ENCODE measurements around the gene NME3. TPM values are rescaled to one million over a fixed set of nuclear protein-coding genes. Genes with fewer than 3 reads are reported as not detected.
"Not testable (repeated sequence)": the region's sequence is repeated elsewhere in the genome, so short reads cannot be mapped to it uniquely, and the experiment has no call there.

NME3 gene
- total RNA-seq, 1 donor from 2014 or later = 49.5 TPM

DNA sequence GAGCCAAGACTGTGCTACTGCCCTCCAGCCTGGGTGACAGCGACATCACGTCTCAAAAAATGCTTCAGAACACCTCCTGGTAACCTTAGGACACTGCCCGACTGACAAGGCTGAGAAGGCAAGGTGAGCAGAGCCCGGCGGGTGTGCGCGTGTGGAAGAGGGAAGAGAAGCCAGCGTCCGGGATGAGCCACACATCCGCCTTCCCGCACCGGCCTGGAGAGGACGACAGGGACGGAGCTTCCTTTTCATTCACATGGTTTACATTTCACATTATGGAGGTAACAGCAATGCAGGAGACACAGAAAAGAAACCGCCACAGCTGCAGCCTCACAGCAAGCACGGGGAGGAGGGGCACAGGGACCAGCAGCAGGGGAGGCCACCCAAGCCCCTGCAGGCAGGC lies 38.8 kb upstream of the NME3 start:
- intact Hi-C loops (cut with micrococcal nuclease) = loop anchor here (5.0 kb wide), 1 partner anchor 117 kb away; no protein-coding TSS in a partner anchor
- H3K36me3 Mint-ChIP-seq (ENCODE audit: low read depth) = peaks cover 10% of the 10 kb centered on the region
- DNase-seq (ENCODE audit: low spot score) = no peak
- H3K4me3 Mint-ChIP-seq = no peak overlapping the region
- H3K9me3 Mint-ChIP-seq = no peaks in the 10 kb centered on the region
- H3K27me3 Mint-ChIP-seq (ENCODE audit: insufficient read depth) = no peaks in the 10 kb centered on the region
- H3K4me1 Mint-ChIP-seq (ENCODE audit: low read depth) = peaks cover 8% of the 10 kb centered on the region
- H3K27ac Mint-ChIP-seq = no peak overlapping the region

GRCh38 chr16:1809281-1809801 lies 38.0 kb upstream of the NME3 start:
- intact Hi-C loops (cut with micrococcal nuclease) = no loop called here
- H3K36me3 Mint-ChIP-seq (ENCODE audit: low read depth) = peaks cover 7% of the 10 kb centered on the region
- no peaks in the 10 kb centered on the region for H3K9me3 Mint-ChIP-seq

DNA sequence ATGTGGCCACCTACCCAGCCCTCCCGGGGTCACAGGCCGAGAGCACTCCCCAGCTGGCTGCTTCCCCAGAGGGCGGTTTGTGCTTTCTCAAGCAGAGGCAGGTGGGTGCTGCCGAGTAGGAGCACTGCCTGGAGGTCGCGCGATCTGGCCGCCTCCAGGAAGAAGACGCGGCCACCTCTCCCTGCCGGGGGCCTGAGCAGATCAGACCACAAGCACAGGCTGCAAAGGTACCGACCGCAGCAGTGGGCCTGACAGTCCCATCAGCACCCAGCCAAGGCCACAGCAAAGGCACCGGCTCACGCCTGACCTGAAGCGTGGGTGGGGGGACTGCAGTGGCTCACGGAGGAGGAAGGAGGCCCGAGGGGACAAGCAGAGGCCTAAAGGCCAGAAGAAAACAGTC lies 37.3 kb upstream of the NME3 start:
- H3K9me3 Mint-ChIP-seq = no peaks in the 10 kb centered on the region
- no peak for DNase-seq (ENCODE audit: low spot score)

More at GRCh38 chr16:1809281-1809801, 38.0 kb upstream of the NME3 start:
- Mint-ChIP-seq H3K4me1 (ENCODE audit: low read depth) (peaks cover 8% of the 10 kb centered on the region), H3K4me3 (no peak overlapping the region), H3K27ac (no peak overlapping the region), H3K27me3 (ENCODE audit: insufficient read depth) (no peaks in the 10 kb centered on the region)
- no peak for DNase-seq (ENCODE audit: low spot score)

GRCh38 chr16:1807626-1808025 lies 36.3 kb upstream of the NME3 start:
- intact Hi-C loops (cut with micrococcal nuclease) = no loop called here
- no peaks in the 10 kb centered on the region for H3K9me3 Mint-ChIP-seq
- no peak overlapping the region for H3K4me3 Mint-ChIP-seq
- no peaks in the 10 kb centered on the region for H3K27me3 Mint-ChIP-seq (ENCODE audit: insufficient read depth)
- H3K36me3 Mint-ChIP-seq (ENCODE audit: low read depth) = peaks cover 4% of the 10 kb centered on the region
- H3K27ac Mint-ChIP-seq = no peak overlapping the region
- no peak for DNase-seq (ENCODE audit: low spot score)
- no peaks in the 10 kb centered on the region for H3K4me1 Mint-ChIP-seq (ENCODE audit: low read depth)

More for the DNA sequence above, 37.3 kb upstream of the NME3 start:
- H3K4me1 Mint-ChIP-seq (ENCODE audit: low read depth) = peaks cover 8% of the 10 kb centered on the region
- intact Hi-C loops (cut with micrococcal nuclease) = no loop called here
- H3K27ac Mint-ChIP-seq = no peak overlapping the region
- H3K36me3 Mint-ChIP-seq (ENCODE audit: low read depth) = peaks cover 7% of the 10 kb centered on the region
- no peak overlapping the region for H3K4me3 Mint-ChIP-seq
- no peaks in the 10 kb centered on the region for H3K27me3 Mint-ChIP-seq (ENCODE audit: insufficient read depth)

GRCh38 chr16:1800701-1801100 lies 29.4 kb upstream of the NME3 start:
- peaks cover 24% of the 10 kb centered on the region for H3K9me3 Mint-ChIP-seq
- no peaks in the 10 kb centered on the region for H3K4me1 Mint-ChIP-seq (ENCODE audit: low read depth)
- no peak for DNase-seq (ENCODE audit: low spot score)
- no peaks in the 10 kb centered on the region for H3K36me3 Mint-ChIP-seq (ENCODE audit: low read depth)
- H3K4me3 Mint-ChIP-seq = no peak overlapping the region
- H3K27me3 Mint-ChIP-seq (ENCODE audit: insufficient read depth) = no peaks in the 10 kb centered on the region
- intact Hi-C loops (cut with micrococcal nuclease) = no loop called here
- H3K27ac Mint-ChIP-seq = no peak overlapping the region

DNA sequence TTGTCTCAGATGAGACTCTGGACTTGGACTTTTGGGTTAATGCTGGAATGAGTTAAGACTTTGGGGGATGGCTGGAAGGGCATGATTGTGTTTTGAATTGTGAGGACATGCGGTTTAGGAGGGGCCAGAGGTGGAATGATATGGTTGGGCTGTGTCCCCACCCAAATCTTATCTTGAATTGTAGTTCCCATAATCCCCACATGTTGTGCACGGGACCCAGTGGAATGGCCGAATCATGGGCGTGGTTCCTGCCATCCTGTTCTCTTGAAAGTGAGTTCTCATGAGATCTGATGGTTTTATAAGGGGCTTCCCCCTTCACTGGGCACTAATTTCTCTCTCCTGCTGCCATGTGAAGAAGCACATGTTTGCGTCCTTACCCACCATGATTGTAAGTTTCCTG lies 27.9 kb upstream of the NME3 start:
- peaks cover 24% of the 10 kb centered on the region for H3K9me3 Mint-ChIP-seq
- H3K27ac Mint-ChIP-seq; DNase-seq (ENCODE audit: low spot score); intact Hi-C loops (cut with micrococcal nuclease); H3K4me1 Mint-ChIP-seq (ENCODE audit: low read depth); H3K27me3 Mint-ChIP-seq (ENCODE audit: insufficient read depth); H3K4me3 Mint-ChIP-seq; H3K36me3 Mint-ChIP-seq (ENCODE audit: low read depth): not testable (repeated sequence)

- H3K4me1 Mint-ChIP-seq (ENCODE audit: low read depth) = no peaks in the 10 kb centered on the region
- H3K9me3 Mint-ChIP-seq = peaks cover 19% of the 10 kb centered on the region
- H3K27me3 Mint-ChIP-seq (ENCODE audit: insufficient read depth) = no peaks in the 10 kb centered on the region
- no peak overlapping the region for H3K4me3 Mint-ChIP-seq
- H3K36me3 Mint-ChIP-seq (ENCODE audit: low read depth) = no peaks in the 10 kb centered on the region
- intact Hi-C loops (cut with micrococcal nuclease) = no loop called here
- no peak for DNase-seq (ENCODE audit: low spot score)
- H3K27ac Mint-ChIP-seq = no peak overlapping the region
These were observed 23.7 kb upstream of the NME3 start for GRCh38 chr16:1794908-1795666.

GRCh38 chr16:1794221-1794871 lies 23.0 kb upstream of the NME3 start:
- no peak overlapping the region for H3K4me3 Mint-ChIP-seq
- H3K36me3 Mint-ChIP-seq (ENCODE audit: low read depth) = no peaks in the 10 kb centered on the region
- no peak for DNase-seq (ENCODE audit: low spot score)
- intact Hi-C loops (cut with micrococcal nuclease) = no loop called here
- no peaks in the 10 kb centered on the region for H3K27me3 Mint-ChIP-seq (ENCODE audit: insufficient read depth)
- H3K9me3 Mint-ChIP-seq = peaks cover 11% of the 10 kb centered on the region
- no peak overlapping the region for H3K27ac Mint-ChIP-seq
- no peaks in the 10 kb centered on the region for H3K4me1 Mint-ChIP-seq (ENCODE audit: low read depth)

- peaks cover 5% of the 10 kb centered on the region for H3K9me3 Mint-ChIP-seq
- intact Hi-C loops (cut with micrococcal nuclease) = no loop called here
- H3K27ac Mint-ChIP-seq = no peak within 1 kb of the TSS
These were observed 22.4 kb upstream of the NME3 start, which contains the start of gene IGFALS for GRCh38 chr16:1793578-1794220. Gene IGFALS (minus strand): TSS chr16:1793705. CDS start chr16:1793652, 53 bp downstream.

GRCh38 chr16:1792836-1793577 lies 21.7 kb upstream of the NME3 start:
- intact Hi-C loops (cut with micrococcal nuclease) = no loop called here
- Mint-ChIP-seq H3K27me3 (ENCODE audit: insufficient read depth) (no peaks in the 10 kb centered on the region), H3K27ac (no peak overlapping the region), H3K9me3 (peaks cover 5% of the 10 kb centered on the region), H3K4me3 (no peak overlapping the region), H3K4me1 (ENCODE audit: low read depth) (no peaks in the 10 kb centered on the region), H3K36me3 (ENCODE audit: low read depth) (peaks cover 2% of the 10 kb centered on the region)
- DNase-seq (ENCODE audit: low spot score) = no peak

More at GRCh38 chr16:1793578-1794220, 22.4 kb upstream of the NME3 start, which contains the start of gene IGFALS:
- Mint-ChIP-seq H3K36me3 (ENCODE audit: low read depth) (peaks cover 2% of the 10 kb centered on the region), H3K4me1 (ENCODE audit: low read depth) (no peaks in the 10 kb centered on the region), H3K4me3 (no peak within 1 kb of the TSS), H3K27me3 (ENCODE audit: insufficient read depth) (no peaks in the 10 kb centered on the region)
- DNase-seq (ENCODE audit: low spot score) = no peak

GRCh38 chr16:1791943-1792812 lies 20.8 kb upstream of the NME3 start:
- no peak overlapping the region for H3K27ac Mint-ChIP-seq
- H3K4me3 Mint-ChIP-seq = no peak overlapping the region
- peaks cover 2% of the 10 kb centered on the region for H3K36me3 Mint-ChIP-seq (ENCODE audit: low read depth)
- H3K9me3 Mint-ChIP-seq = peaks cover 4% of the 10 kb centered on the region
- H3K27me3 Mint-ChIP-seq (ENCODE audit: insufficient read depth) = no peaks in the 10 kb centered on the region
- no peak for DNase-seq (ENCODE audit: low spot score)
- no peaks in the 10 kb centered on the region for H3K4me1 Mint-ChIP-seq (ENCODE audit: low read depth)
- intact Hi-C loops (cut with micrococcal nuclease) = no loop called here
